AG08395 (cell line): ENCODE measurements around the gene CPM.
"Not testable (repeated sequence)": the region's sequence is repeated elsewhere in the genome, so short reads cannot be mapped to it uniquely, and the experiment has no call there.

Source experiments
- DNase-seq: peaks from one replicate; pipeline ENCODE4 v3.0.0; 2012; ENCODE audit warnings: mixed read lengths, low spot score

The CPM gene

GRCh38 chr12:68825569-68826217, 107.3 kb downstream of the CPM start:
- no peak for DNase-seq

- DNase-seq = no peak
These were observed 108.2 kb downstream of the CPM start for GRCh38 chr12:68824597-68825250.

GRCh38 chr12:68824131-68824530, 108.8 kb downstream of the CPM start:
- DNase-seq = no peak

GRCh38 chr12:68823696-68824095, 109.3 kb downstream of the CPM start:
- no peak for DNase-seq

- no peak for DNase-seq
These were observed 111.4 kb downstream of the CPM start for GRCh38 chr12:68821357-68822188.

GRCh38 chr12:68819481-68819880, 113.5 kb downstream of the CPM start:
- DNase-seq = not testable (repeated sequence)

GRCh38 chr12:68815928-68816800, 116.8 kb downstream of the CPM start:
- no peak for DNase-seq

- no peak for DNase-seq
These were observed 117.6 kb downstream of the CPM start for GRCh38 chr12:68815232-68815927.

- DNase-seq = no peak
These were observed 118.3 kb downstream of the CPM start for GRCh38 chr12:68814490-68815231.

- no peak for DNase-seq
These were observed 119.8 kb downstream of the CPM start for GRCh38 chr12:68813242-68813593.

- DNase-seq = no peak
These were observed 120.3 kb downstream of the CPM start for GRCh38 chr12:68812553-68813241.

- DNase-seq = not testable (repeated sequence)
These were observed 121.4 kb downstream of the CPM start for GRCh38 chr12:68811573-68811972.

GRCh38 chr12:68810027-68810389, 123.0 kb downstream of the CPM start:
- DNase-seq = not testable (repeated sequence)

GRCh38 chr12:68809190-68810026, 123.6 kb downstream of the CPM start:
- DNase-seq = no peak

- peak; percentile 87 for DNase-seq
These were observed 124.4 kb downstream of the CPM start for GRCh38 chr12:68808388-68809189.

- peak; percentile 97 for DNase-seq
These were observed 125.2 kb downstream of the CPM start, which contains the start of gene MDM2 for GRCh38 chr12:68807576-68808387. Gene MDM2, plus strand, starts transcription at chr12:68808177. Its CDS starts 301 bp downstream, at chr12:68808478.

GRCh38 chr12:68807274-68807575, 125.7 kb downstream of the CPM start:
- DNase-seq = not testable (repeated sequence)
